ENCODE results near the gene DUS1L.

DNA sequence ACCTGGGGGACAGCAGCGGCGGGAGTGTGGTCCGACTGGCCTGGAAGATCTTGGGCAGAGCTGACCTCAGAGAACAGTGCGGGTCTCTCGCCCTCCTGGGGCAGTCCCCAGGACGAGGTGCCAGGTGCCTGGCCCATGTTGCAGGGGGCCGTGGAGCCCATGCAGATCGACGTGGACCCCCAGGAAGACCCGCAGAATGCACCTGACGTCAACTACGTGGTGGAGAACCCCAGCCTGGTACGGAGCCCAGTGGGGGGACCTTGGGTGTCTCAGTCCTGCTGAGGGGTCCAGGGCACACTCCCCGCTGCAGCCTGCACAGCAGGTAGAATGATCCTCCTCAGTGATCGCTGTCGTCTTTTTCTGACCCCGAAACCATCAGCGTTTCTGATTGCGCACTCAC, 12.5 kb downstream of the DUS1L start:
- TF ChIP-seq POLR2A (IDR thresholded peaks at IDR 0.05) (no peak), CTCF (IDR thresholded peaks at IDR 0.05) (no peak), EP300 (IDR thresholded peaks at IDR 0.05; ENCODE audit: low read depth) (no peak), POLR2AphosphoS5 (IDR thresholded peaks at IDR 0.05) (no peak)
